IMR-90 (cell line): ENCODE results near the gene NDUFS3. TPM values are rescaled to one million over a fixed set of nuclear protein-coding genes. Genes with fewer than 3 reads are reported as not detected.
A peak's percentile ranks its signal among the peaks of the same experiment; 100 is the strongest.

Experiments used
- ATAC-seq: fragments of 200-7000 bp; cut with Tn5 transposase; 2 replicates; pipeline ENCODE4 v1.9.1; 2020; ENCODE audit warnings: low read depth, mild to moderate bottlenecking, moderate library complexity
- BruUV-seq: library from RNA; stranded (reverse); fragments of 400-500 nt; replicated peaks from 2 replicates; lab custom pipeline; 2021; lab: Mats Ljungman, UMichigan
- CTCF ChIA-PET: fragments of 300-600 bp; formaldehyde crosslinking; extraction: SDS; loops from one replicate; lab custom pipeline; 2021; ENCODE audit warnings: antibody characterized with exemption; lab: Yijun Ruan, JAX
- POLR2A ChIA-PET: fragments of 300-600 bp; sonication (Branson Sonifier 250); formaldehyde crosslinking; loops from one replicate; lab custom pipeline; 2022; ENCODE audit warnings: antibody characterized with exemption; ENCODE audit not compliant: unreplicated experiment; lab: Charles Lee
- DNase-seq: peaks from one replicate; pipeline ENCODE4 v3.0.0; 2013
- H2AFZ ChIP-seq: replicated peaks from 2 replicates; pipeline ENCODE3; 2013; ENCODE audit warnings: low read length, mild to moderate bottlenecking; ENCODE audit not compliant: poor library complexity
- H2AK5ac ChIP-seq: 2 replicates; pipeline ENCODE4 v1.6.1; 2013; ENCODE audit warnings: low read depth, low read length, inconsistent platforms
- H2AK9ac ChIP-seq: replicated peaks from 2 replicates; pipeline ENCODE3; 2013; ENCODE audit warnings: mild to moderate bottlenecking, low read depth, low read length, moderate library complexity; ENCODE audit not compliant: poor library complexity
- H2BK120ac ChIP-seq: 2 replicates; pipeline ENCODE4 v1.6.1; 2013; ENCODE audit warnings: low read depth, low read length, inconsistent platforms
- H2BK15ac ChIP-seq: 3 replicates; pipeline ENCODE4 v1.6.1; 2013; ENCODE audit warnings: low read depth, low read length, inconsistent platforms
- H2BK20ac ChIP-seq: 2 replicates; pipeline ENCODE4 v1.6.1; 2013; ENCODE audit warnings: low read depth, mild to moderate bottlenecking, inconsistent platforms, low read length, moderate library complexity
- H2BK5ac ChIP-seq: 2 replicates; pipeline ENCODE4 v1.6.1; 2013; ENCODE audit warnings: mild to moderate bottlenecking, low read depth, low read length, inconsistent platforms; ENCODE audit not compliant: poor library complexity, severe bottlenecking
- H3K14ac ChIP-seq: replicated peaks from 2 replicates; pipeline ENCODE4 v1.6.1; 2013; ENCODE audit warnings: low read depth, low read length, inconsistent platforms
- H3K18ac ChIP-seq: 2 replicates; pipeline ENCODE4 v1.6.1; 2013; ENCODE audit warnings: low read depth, low read length, control low read depth
- H3K23ac ChIP-seq: 2 replicates; pipeline ENCODE4 v1.6.1; 2013; ENCODE audit warnings: low read depth, low read length, inconsistent platforms
- H3K27ac ChIP-seq: 2 replicates; pipeline ENCODE4 v1.5.1; 2013; ENCODE audit warnings: mild to moderate bottlenecking, control low read depth, low read length; ENCODE audit not compliant: insufficient read depth
- H3K27me3 ChIP-seq: 2 replicates; pipeline ENCODE4 v1.6.1; 2013; ENCODE audit warnings: low read length; ENCODE audit not compliant: control insufficient read depth, insufficient read depth
- H3K36me3 ChIP-seq: 2 replicates; pipeline ENCODE4 v1.6.1; 2013; ENCODE audit warnings: low read length, mixed read lengths; ENCODE audit not compliant: control insufficient read depth, insufficient read depth
- H3K4ac ChIP-seq: 2 replicates; pipeline ENCODE4 v1.6.1; 2013; ENCODE audit warnings: low read depth, low read length, inconsistent platforms
- H3K4me1 ChIP-seq: 2 replicates; pipeline ENCODE4 v1.6.1; 2013; ENCODE audit warnings: low read length, mixed read lengths; ENCODE audit not compliant: control insufficient read depth, insufficient read depth
- H3K4me2 ChIP-seq: 2 replicates; pipeline ENCODE4 v1.6.1; 2013; ENCODE audit warnings: low read depth, mild to moderate bottlenecking, control low read depth, low read length, moderate library complexity
- H3K4me3 ChIP-seq: 2 replicates; pipeline ENCODE4 v1.5.1; 2013; ENCODE audit warnings: low read depth, mild to moderate bottlenecking, control low read depth, low read length, moderate library complexity; ENCODE audit not compliant: insufficient read depth
- H3K56ac ChIP-seq: 2 replicates; pipeline ENCODE4 v1.6.1; 2013; ENCODE audit warnings: low read length, inconsistent platforms; ENCODE audit not compliant: insufficient read depth; ENCODE audit errors: extremely low read depth
- H3K79me1 ChIP-seq, 2 experiments: 2 replicates each; pipeline ENCODE4 v1.6.1; 2013; ENCODE audit warnings: low read length in 2 of 2, inconsistent platforms in 1 of 2, low read depth in 1 of 2
- H3K9ac ChIP-seq: 2 replicates; pipeline ENCODE4 v1.6.1; 2013; ENCODE audit warnings: low read depth, low read length, control low read depth
- H3K9me1 ChIP-seq: 2 replicates; pipeline ENCODE4 v1.6.1; 2013; ENCODE audit warnings: low read length, inconsistent platforms; ENCODE audit not compliant: insufficient read depth
- H3K9me3 ChIP-seq: 2 replicates; pipeline ENCODE4 v1.6.1; 2013; ENCODE audit warnings: low read length; ENCODE audit not compliant: control insufficient read depth, insufficient read depth
- H4K20me1 ChIP-seq: 2 replicates; pipeline ENCODE4 v1.6.1; 2013; ENCODE audit warnings: low read length, inconsistent platforms; ENCODE audit not compliant: insufficient read depth
- H4K5ac ChIP-seq: 2 replicates; pipeline ENCODE4 v1.6.1; 2013; ENCODE audit warnings: mild to moderate bottlenecking, low read depth, low read length, control low read depth
- H4K8ac ChIP-seq, 2 experiments: 2 replicates each; pipeline ENCODE4 v1.6.1; 2013; ENCODE audit warnings: low read depth in 2 of 2, low read length in 2 of 2, control low read depth in 1 of 2, inconsistent platforms in 1 of 2
- H4K91ac ChIP-seq: 2 replicates; pipeline ENCODE4 v1.6.1; 2013; ENCODE audit warnings: low read depth, low read length, inconsistent platforms; ENCODE audit not compliant: insufficient read depth
- BHLHE40 ChIP-seq: fragments of 150-350 bp; IDR thresholded peaks from 2 replicates; pipeline ENCODE4 v1.6.1; 2016; ENCODE audit warnings: mild to moderate bottlenecking, low read depth, low read length
- CEBPB ChIP-seq: IDR thresholded peaks from 2 replicates; pipeline ENCODE4 v1.6.1; 2012; ENCODE audit warnings: low read depth, low read length, improper control_type of control experiment
- CHD1 ChIP-seq: IDR thresholded peaks from 2 replicates; pipeline ENCODE4 v1.6.1; 2012; ENCODE audit warnings: low read depth, low read length, improper control_type of control experiment
- ELK1 ChIP-seq: fragments of 150-350 bp; IDR thresholded peaks from 2 replicates; pipeline ENCODE4 v1.6.1; 2016; ENCODE audit warnings: low read depth, mild to moderate bottlenecking, low read length, moderate library complexity, borderline replicate concordance
- FOS ChIP-seq: fragments of 150-350 bp; IDR thresholded peaks from 2 replicates; pipeline ENCODE4 v1.6.1; 2016; ENCODE audit warnings: low read depth, low read length
- MAFK ChIP-seq: IDR thresholded peaks from 2 replicates; pipeline ENCODE4 v1.6.1; 2012; ENCODE audit warnings: low read depth, low read length, improper control_type of control experiment
- MAZ ChIP-seq: IDR thresholded peaks from 2 replicates; pipeline ENCODE4 v1.6.1; 2012; ENCODE audit warnings: low read depth, mild to moderate bottlenecking, low read length, improper control_type of control experiment, moderate library complexity, borderline replicate concordance
- MXI1 ChIP-seq: IDR thresholded peaks from 2 replicates; pipeline ENCODE4 v1.6.1; 2012; ENCODE audit warnings: low read depth, mild to moderate bottlenecking, low read length, moderate library complexity, borderline replicate concordance
- NFE2L2 ChIP-seq: fragments of 150-350 bp; IDR thresholded peaks from 2 replicates; pipeline ENCODE4 v1.6.1; 2016; ENCODE audit warnings: low read depth, mild to moderate bottlenecking, low read length
- RAD21 ChIP-seq: IDR thresholded peaks from 2 replicates; pipeline ENCODE4 v1.6.1; 2012; ENCODE audit warnings: low read length, improper control_type of control experiment
- RCOR1 ChIP-seq: IDR thresholded peaks from 2 replicates; pipeline ENCODE4 v1.6.1; 2012; ENCODE audit warnings: mild to moderate bottlenecking, low read length, improper control_type of control experiment; ENCODE audit not compliant: insufficient replicate concordance
- RFX5 ChIP-seq: IDR thresholded peaks from 2 replicates; pipeline ENCODE4 v1.8.0; 2012; ENCODE audit warnings: low read depth, mild to moderate bottlenecking, low read length, moderate library complexity
- WGBS, 2 experiments: methylation state at CpG; one replicate each; pipeline versions ENCODE4 v1.1.5 to v1.1.7; 2013; ENCODE audit warnings: missing lambda C conversion rate in 2 of 2; ENCODE audit not compliant: insufficient read length in 1 of 2; ENCODE audit errors: extremely low coverage in 2 of 2; 5-methylcytosine and 5-hydroxymethylcytosine counted together
- dilution Hi-C: fragments of 300-500 bp; cut with HindIII; formaldehyde crosslinking; loops from one replicate; pipeline ENCODE4 v1.14.3; 2018; ENCODE audit warnings: low sequenced_read_pairs; ENCODE audit not compliant: unreplicated experiment
- in situ Hi-C: fragments of 300-500 bp; cut with MboI; formaldehyde crosslinking; loops from 3 replicates; pipeline ENCODE4 v1.14.3; 2019; ENCODE audit warnings: low sequenced_read_pairs, inconsistent platforms, mixed read lengths
- intact Hi-C: fragments of 100-400 bp; cut with micrococcal nuclease; formaldehyde crosslinking; loops from 2 replicates; pipeline ENCODE4 v1.10.0; 2022
- polyA plus RNA-seq, 3 experiments: library from polyadenylated mRNA; depleted of rRNA; stranded (reverse); fragments of >200 nt; gene quantifications; 2 replicates each; pipeline ENCODE4 v1.2.3, GENCODE V29; 2012; ENCODE audit warnings: low replicate concordance in 1 of 3
- total RNA-seq: library from RNA; depleted of rRNA; stranded (reverse); fragments of >200 nt; gene quantifications from 2 replicates; pipeline ENCODE4 v1.2.3, GENCODE V29; 2012

Gene NDUFS3
- total and polyA plus RNA-seq, 2 of the 4 experiments (the other 2 are of a cell fraction) = 77.1 to 108 TPM

- TF ChIP-seq FOS (no peak), MAFK (no peak), RFX5 (no peak)
Observed at GRCh38 chr11:47565340-47566148, 13.3 kb upstream of the NDUFS3 start, which contains the start of gene PTPMT1 (continued).

GRCh38 chr11:47566149-47566698 lies 12.7 kb upstream of the NDUFS3 start:
- H2BK5ac ChIP-seq = peak overlapping the region; percentile 85
- H3K4me3 ChIP-seq = peak overlapping the region; percentile 95
- H3K18ac ChIP-seq = no peak overlapping the region
- H2BK20ac ChIP-seq = no peak overlapping the region
- BruUV-seq = no TSS peak
- in situ Hi-C loops = no loop called here
- H3K9ac ChIP-seq = peak overlapping the region; percentile 96
- peak overlapping the region; percentile 99 for H2AFZ ChIP-seq
- H4K20me1 ChIP-seq = no peaks in the 10 kb centered on the region
- intact Hi-C loops = no loop called here
- H3K56ac ChIP-seq = 0 out of 2 replicates have a peak overlapping the region, but pooled peaks have one; percentile 71
- peaks cover 3% of the 10 kb centered on the region; the same call in 1 of the 2 replicates for H3K9me1 ChIP-seq
- no peak for DNase-seq
- peak overlapping the region; percentile 94 for H3K14ac ChIP-seq
- peak overlapping the region; percentile 93; the same call in 1 of the 2 replicates for H2AK5ac ChIP-seq
- no peaks in the 10 kb centered on the region for H3K9me3 ChIP-seq
- H3K4me1 ChIP-seq = peaks cover 4% of the 10 kb centered on the region
- H3K79me1 ChIP-seq = peaks cover 32 to 56% of the 10 kb centered on the region in 2 experiments
- WGBS, 2 experiments = no CpG with 5 or more reads among the region's 17 CpGs
- H4K91ac ChIP-seq = peak overlapping the region; percentile 58
- H3K36me3 ChIP-seq = peaks cover 12% of the 10 kb centered on the region
- peak overlapping the region; percentile 95 for H3K23ac ChIP-seq
- no peak overlapping the region for H2BK15ac ChIP-seq
- dilution Hi-C loops = no loop called here
- CTCF ChIA-PET = interaction anchor here (1.5 kb wide), 1 partner anchor 13 kb away, joined by 4 read pairs; no protein-coding TSS in a partner anchor
- no peak; the same call in 1 of the 2 replicates for ATAC-seq
- H4K8ac ChIP-seq = peak overlapping the region; percentile 97 to 100; a peak in 3 of 4 replicates
- H4K5ac ChIP-seq = peak overlapping the region; percentile 89
- POLR2A ChIA-PET = interaction anchor here (0.6 kb wide), 1 partner anchor 38 kb away, joined by 3 read pairs; no protein-coding TSS in a partner anchor
- H2AK9ac ChIP-seq = peak overlapping the region; percentile 99
- peak overlapping the region; percentile 90 for H3K4me2 ChIP-seq
- H2BK120ac ChIP-seq = no peak overlapping the region
- peak overlapping the region; percentile 90 for H3K4ac ChIP-seq
- H3K27me3 ChIP-seq = no peaks in the 10 kb centered on the region
- H3K27ac ChIP-seq = no peak overlapping the region; the same call in 1 of the 2 replicates
- no peak for TF ChIP-seq RAD21
- no peak for TF ChIP-seq MXI1
- TF ChIP-seq CEBPB = no peak
- TF ChIP-seq NFE2L2 = no peak
- TF ChIP-seq BHLHE40 = no peak
- TF ChIP-seq MAZ = no peak
- no peak for TF ChIP-seq RCOR1
- TF ChIP-seq ELK1 = no peak
- no peak for TF ChIP-seq FOS
- TF ChIP-seq CHD1 = no peak
- TF ChIP-seq MAFK = no peak
